Duodenal mucosa (tissue), 2 donors: ENCODE measurements around the gene PDE8A.

Source experiments
- H3K27ac ChIP-seq: one replicate; pipeline ENCODE4 v1.7.0; 2013; ENCODE audit warnings: low read depth, low read length
- H3K27me3 ChIP-seq, 2 donors: one replicate each; pipeline ENCODE4 v1.7.0; 2013; ENCODE audit warnings: low read length in 2 of 2, control low read depth in 1 of 2; ENCODE audit not compliant: insufficient read depth in 2 of 2, control insufficient read depth in 1 of 2
- H3K36me3 ChIP-seq, 2 donors: one replicate each; pipeline ENCODE4 v1.7.0; 2013; ENCODE audit warnings: low read length in 2 of 2, control low read depth in 1 of 2; ENCODE audit not compliant: insufficient read depth in 2 of 2, control insufficient read depth in 1 of 2
- H3K4me1 ChIP-seq, 2 donors: one replicate each; pipeline ENCODE4 v1.7.0; 2013; ENCODE audit warnings: low read length in 2 of 2, control low read depth in 1 of 2; ENCODE audit not compliant: insufficient read depth in 2 of 2, control insufficient read depth in 1 of 2
- H3K4me3 ChIP-seq, 2 donors: one replicate each; pipeline ENCODE4 v1.7.0; 2013; ENCODE audit warnings: low read length in 2 of 2, low read depth in 1 of 2
- H3K9ac ChIP-seq, 2 donors: one replicate each; pipeline ENCODE4 v1.7.0; 2013; ENCODE audit warnings: low read length in 2 of 2, low read depth in 1 of 2
- H3K9me3 ChIP-seq, 2 donors: one replicate each; pipeline ENCODE4 v1.7.0; 2013; ENCODE audit warnings: low read length in 2 of 2, control low read depth in 1 of 2; ENCODE audit not compliant: control insufficient read depth in 1 of 2

The PDE8A gene

DNA sequence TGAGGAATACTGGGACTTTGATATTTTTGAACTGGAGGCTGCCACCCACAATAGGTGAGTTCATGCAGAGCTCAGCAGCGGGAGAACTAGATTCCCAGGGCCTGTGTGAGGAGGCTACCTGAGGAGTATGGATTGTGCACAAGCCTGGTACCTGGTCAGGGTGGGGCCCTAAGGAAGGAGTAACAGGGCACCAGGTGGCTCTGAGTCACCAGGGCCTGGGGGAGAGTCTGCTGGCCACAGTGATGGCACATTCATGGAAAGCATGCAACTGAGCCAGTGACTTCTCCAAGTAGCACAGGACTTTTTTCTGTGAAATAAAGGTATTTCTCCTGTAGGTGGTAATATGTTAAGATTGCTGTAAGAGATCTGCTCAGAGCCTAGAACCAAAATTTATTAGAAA is 134.4 kb downstream of the PDE8A start:
- Histone ChIP-seq H3K36me3 (peaks cover 28 to 66% of the 10 kb centered on the region in 2 donors), H3K9ac (no peak overlapping the region), H3K4me1 (no peaks in the 10 kb centered on the region), H3K27ac (no peak overlapping the region), H3K4me3 (no peak overlapping the region), H3K27me3 (no peaks in the 10 kb centered on the region), H3K9me3 (no peaks in the 10 kb centered on the region)

DNA sequence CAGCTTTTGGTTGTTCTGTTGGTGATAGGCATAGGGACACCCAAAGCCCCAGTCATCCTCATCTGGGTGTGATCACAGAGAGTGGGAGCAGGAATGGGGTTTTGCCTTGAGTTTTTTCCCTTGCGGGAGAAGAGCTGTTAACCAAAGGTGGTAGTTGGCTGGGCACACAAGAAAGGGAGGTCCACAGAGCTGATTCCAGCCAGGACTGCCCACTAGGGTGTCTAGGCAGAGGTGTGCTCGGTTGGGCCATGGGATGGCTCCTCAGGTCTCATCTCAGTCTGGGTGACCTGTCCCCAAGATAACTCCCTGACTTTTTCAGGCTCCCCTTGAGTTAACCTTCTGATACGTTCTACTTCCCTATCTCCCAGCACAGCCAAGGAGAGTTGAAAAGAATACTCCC is 134.8 kb downstream of the PDE8A start:
- H3K4me3 ChIP-seq = no peak overlapping the region
- peaks cover 28 to 70% of the 10 kb centered on the region in 2 donors for H3K36me3 ChIP-seq
- H3K27me3 ChIP-seq = no peaks in the 10 kb centered on the region
- no peak overlapping the region for H3K9ac ChIP-seq
- no peaks in the 10 kb centered on the region for H3K9me3 ChIP-seq
- no peaks in the 10 kb centered on the region for H3K4me1 ChIP-seq
- no peak overlapping the region for H3K27ac ChIP-seq

DNA sequence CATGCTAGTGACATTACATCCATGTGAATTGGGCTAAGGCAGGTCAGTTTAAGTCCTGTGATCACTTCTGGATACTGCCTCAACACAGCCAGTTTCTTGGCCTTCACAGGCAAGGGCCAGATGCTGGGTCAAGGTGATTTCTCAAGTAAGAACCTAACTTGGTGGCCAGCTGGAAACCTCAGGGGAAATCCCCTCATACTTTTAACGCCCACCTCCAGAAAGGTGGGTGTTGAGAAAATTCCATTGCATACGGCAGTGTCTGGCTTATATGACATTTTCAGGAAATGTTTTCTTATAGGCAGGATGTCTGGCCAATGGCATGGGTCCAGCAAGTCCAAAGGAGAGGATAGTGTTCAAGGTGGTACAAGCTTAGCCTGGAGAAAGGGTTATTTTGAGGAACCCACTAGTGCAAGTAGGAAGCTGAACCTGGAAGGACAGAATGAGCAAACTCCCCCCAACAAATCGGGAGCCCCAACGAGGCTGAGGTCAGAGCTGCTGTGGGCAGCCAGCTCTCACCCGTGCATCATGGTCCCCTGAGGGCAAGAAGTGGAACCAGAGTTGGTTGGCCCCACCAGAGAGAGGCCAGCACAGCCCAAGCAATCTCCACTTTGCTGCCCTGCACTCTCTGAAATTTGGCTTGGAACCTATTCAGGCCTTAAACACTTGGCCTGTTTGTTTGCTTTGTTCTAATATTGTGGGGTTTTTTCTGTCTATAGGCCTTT is 135.4 kb downstream of the PDE8A start:
- H3K4me3 ChIP-seq = no peak overlapping the region
- no peaks in the 10 kb centered on the region for H3K27me3 ChIP-seq
- no peaks in the 10 kb centered on the region for H3K4me1 ChIP-seq
- no peak overlapping the region for H3K9ac ChIP-seq
- no peaks in the 10 kb centered on the region for H3K9me3 ChIP-seq
- H3K27ac ChIP-seq = no peak overlapping the region
- peaks cover 28 to 74% of the 10 kb centered on the region in 2 donors for H3K36me3 ChIP-seq

GRCh38 chr15:85118173-85118572 is 136.5 kb downstream of the PDE8A start:
- no peak overlapping the region for H3K4me3 ChIP-seq
- no peak overlapping the region for H3K9ac ChIP-seq
- H3K27ac ChIP-seq = no peak overlapping the region
- H3K9me3 ChIP-seq = no peaks in the 10 kb centered on the region
- H3K4me1 ChIP-seq = no peaks in the 10 kb centered on the region
- no peaks in the 10 kb centered on the region for H3K27me3 ChIP-seq
- peaks cover 28 to 75% of the 10 kb centered on the region in 2 donors for H3K36me3 ChIP-seq

DNA sequence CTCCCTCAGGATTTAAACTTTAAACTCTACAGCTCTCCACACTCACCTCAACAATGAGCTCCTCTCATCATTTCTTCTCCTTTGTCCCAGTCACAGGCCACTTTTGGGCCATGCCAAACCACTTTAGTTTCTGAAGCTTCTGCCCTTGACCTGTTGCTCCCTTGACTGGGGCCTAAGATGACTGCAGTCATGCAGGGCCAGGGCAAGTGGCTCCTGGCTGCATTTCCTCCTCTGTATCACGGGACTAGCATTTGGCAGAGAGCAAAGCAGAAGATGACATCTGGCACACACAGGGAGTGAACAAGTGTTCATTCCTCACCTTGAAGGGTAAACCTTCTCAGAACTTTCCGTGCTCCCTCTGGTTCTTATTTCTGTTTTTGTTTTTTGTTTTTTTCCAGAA is 136.9 kb downstream of the PDE8A start:
- Histone ChIP-seq H3K27me3 (no peaks in the 10 kb centered on the region), H3K36me3 (peaks cover 26 to 73% of the 10 kb centered on the region in 2 donors), H3K4me3 (no peak overlapping the region), H3K4me1 (no peaks in the 10 kb centered on the region), H3K9ac (no peak overlapping the region), H3K27ac (no peak overlapping the region), H3K9me3 (no peaks in the 10 kb centered on the region)

DNA sequence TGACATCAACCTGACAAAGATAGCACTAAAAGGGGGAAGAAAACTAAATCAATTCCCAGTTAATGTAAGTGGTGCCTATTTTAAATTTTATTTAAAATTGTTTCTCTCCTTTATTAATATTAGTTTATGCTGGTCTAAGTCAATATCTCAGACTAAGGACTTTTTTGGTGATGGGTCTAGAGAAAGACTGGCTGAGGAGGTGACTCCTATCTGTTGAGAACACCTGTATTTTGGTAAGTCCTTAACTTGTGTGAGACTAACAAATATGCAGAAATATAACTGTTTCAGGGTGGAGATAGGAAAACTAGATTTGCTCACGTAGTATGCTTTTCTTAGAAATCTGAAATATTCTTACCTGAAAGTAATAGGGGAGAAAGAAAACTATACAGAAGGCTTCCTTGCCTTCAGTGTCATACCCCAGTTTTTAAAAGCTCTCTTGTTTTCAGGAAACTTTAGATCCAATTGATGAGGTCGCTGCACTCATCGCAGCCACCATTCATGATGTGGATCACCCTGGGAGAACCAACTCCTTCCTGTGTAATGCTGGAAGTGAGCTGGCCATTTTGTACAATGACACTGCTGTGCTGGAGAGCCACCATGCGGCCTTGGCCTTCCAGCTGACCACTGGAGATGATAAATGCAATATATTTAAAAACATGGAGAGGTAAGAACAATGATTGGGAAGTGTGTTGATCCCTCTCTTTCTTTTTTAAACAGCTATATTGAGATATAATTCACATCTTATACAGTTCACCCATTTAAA is 138.9 kb downstream of the PDE8A start:
- no peak overlapping the region for H3K9ac ChIP-seq
- H3K27ac ChIP-seq = no peak overlapping the region
- H3K4me1 ChIP-seq = no peaks in the 10 kb centered on the region
- peaks cover 40 to 71% of the 10 kb centered on the region in 2 donors for H3K36me3 ChIP-seq
- H3K27me3 ChIP-seq = no peaks in the 10 kb centered on the region
- H3K9me3 ChIP-seq = no peaks in the 10 kb centered on the region
- H3K4me3 ChIP-seq = no peak overlapping the region

DNA sequence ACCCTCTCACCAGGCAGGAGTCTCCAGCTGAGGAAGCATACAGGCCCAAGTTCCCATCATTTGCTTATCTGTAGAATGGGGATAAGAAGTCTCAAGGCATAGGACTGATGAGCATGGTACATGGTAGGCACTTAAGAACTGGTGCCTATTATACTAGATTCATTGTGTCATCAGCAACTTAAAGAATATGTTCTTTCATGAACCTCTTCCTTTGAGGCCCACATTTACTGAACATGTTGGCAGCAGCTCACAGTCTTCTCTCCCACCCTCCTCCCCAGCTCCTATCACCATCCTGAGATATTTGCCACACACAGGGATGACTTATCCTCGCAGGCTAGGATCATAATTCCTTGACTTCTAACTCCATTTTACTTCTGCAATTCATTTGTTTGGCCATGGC is 142.5 kb downstream of the PDE8A start:
- no peaks in the 10 kb centered on the region for H3K27me3 ChIP-seq
- no peaks in the 10 kb centered on the region for H3K4me1 ChIP-seq
- H3K9ac ChIP-seq = no peak overlapping the region
- no peak overlapping the region for H3K27ac ChIP-seq
- H3K4me3 ChIP-seq = no peak overlapping the region
- no peaks in the 10 kb centered on the region for H3K9me3 ChIP-seq
- H3K36me3 ChIP-seq = peaks cover 23 to 61% of the 10 kb centered on the region in 2 donors

GRCh38 chr15:85125056-85125661 is 143.5 kb downstream of the PDE8A start:
- H3K9ac ChIP-seq = no peak overlapping the region

DNA sequence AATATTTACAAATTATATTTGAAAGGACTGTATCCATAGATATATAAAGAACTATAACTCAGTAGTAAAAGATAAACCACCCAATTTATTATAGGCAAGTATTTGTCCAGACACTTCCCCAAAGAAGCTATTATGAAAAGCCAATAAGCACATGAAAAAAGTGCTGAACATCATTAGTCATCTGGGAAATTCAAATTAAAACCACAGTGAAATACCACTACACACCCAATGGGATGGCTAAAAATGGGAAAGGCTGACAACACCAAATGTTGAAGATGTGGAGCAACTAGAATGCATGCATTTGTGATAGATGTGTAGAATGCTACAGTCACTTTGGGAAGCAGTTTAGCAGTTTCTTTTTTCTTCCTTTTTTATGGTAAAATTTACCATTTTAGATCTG is 147.0 kb downstream of the PDE8A start:
- peaks cover 18 to 46% of the 10 kb centered on the region in 2 donors for H3K36me3 ChIP-seq
- H3K4me1 ChIP-seq = no peaks in the 10 kb centered on the region
- no peak overlapping the region for H3K4me3 ChIP-seq
- no peaks in the 10 kb centered on the region for H3K9me3 ChIP-seq
- no peak overlapping the region for H3K27ac ChIP-seq
- H3K9ac ChIP-seq = no peak overlapping the region
- no peaks in the 10 kb centered on the region for H3K27me3 ChIP-seq

More at GRCh38 chr15:85125056-85125661, 143.5 kb downstream of the PDE8A start:
- no peaks in the 10 kb centered on the region for H3K4me1 ChIP-seq
- H3K9me3 ChIP-seq = no peaks in the 10 kb centered on the region
- H3K4me3 ChIP-seq = no peak overlapping the region
- H3K27me3 ChIP-seq = no peaks in the 10 kb centered on the region
- H3K36me3 ChIP-seq = peaks cover 23 to 64% of the 10 kb centered on the region in 2 donors
- no peak overlapping the region for H3K27ac ChIP-seq

DNA sequence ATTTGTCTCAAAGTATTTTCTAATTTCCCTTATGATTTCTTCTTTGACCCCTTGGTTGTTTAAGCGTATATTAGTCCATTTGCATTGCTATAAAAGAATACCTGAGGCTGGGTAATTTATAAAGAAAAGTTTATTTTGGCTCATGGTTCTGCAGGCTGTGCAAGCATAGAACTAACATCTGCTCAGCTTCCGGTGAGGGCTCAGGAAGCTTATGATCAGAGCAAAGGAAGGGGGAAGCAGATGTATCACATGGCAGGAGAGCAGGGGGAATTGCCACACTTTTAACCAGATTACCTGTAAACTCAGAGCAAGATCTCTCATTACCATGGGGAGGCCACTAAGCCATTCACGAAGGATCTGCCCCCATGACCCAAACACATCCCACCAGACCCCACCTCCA is 148.2 kb downstream of the PDE8A start:
- H3K36me3 ChIP-seq = peaks cover 7 to 52% of the 10 kb centered on the region in 2 donors
- H3K27me3 ChIP-seq = no peaks in the 10 kb centered on the region
- H3K27ac ChIP-seq = no peak overlapping the region
- H3K4me3 ChIP-seq = no peak overlapping the region
- no peaks in the 10 kb centered on the region for H3K9me3 ChIP-seq
- H3K4me1 ChIP-seq = no peaks in the 10 kb centered on the region
- no peak overlapping the region for H3K9ac ChIP-seq
